ENCODE results near the gene CCN5.
"Not testable (repeated sequence)": the region's sequence is repeated elsewhere in the genome, so short reads cannot be mapped to it uniquely, and the experiment has no call there.

CCN5 gene

GRCh38 chr20:44759595-44759994, 44.4 kb downstream of the CCN5 start:
- no peak for DNase-seq

GRCh38 chr20:44761423-44761822, 46.3 kb downstream of the CCN5 start:
- DNase-seq: no peak

DNA sequence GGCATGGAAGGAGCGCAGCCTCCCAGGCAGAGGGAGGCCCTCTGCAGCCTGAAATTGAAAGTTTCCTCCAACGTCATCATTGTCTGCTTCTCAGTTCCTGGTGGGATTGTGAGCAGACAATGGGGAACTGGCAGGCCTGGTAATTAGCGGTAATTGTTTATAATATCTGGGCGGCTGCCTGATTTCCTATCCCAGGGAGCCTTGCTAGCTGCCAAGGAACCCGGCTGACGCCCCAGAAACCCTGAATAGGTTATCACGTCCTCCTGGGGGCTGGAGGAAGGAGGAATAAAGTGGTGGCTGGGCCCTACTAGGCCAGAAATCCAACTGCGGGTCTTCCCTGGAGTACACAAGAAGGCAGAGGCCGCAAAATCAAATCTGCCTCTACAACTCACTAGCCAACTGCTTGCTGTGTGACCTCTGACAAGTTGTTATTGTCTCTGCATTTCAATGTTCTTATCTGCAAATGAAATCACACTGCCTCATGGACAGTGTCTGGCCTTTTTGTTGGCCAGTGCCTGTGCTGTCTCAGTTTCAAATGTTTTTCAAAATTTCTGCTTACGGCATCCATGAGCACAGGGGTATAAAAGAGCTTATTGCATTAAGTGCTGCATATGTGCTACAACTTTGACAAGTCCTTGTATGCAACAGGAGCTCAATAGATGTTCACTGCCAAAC, 47.4 kb downstream of the CCN5 start:
- no peak for DNase-seq

DNA sequence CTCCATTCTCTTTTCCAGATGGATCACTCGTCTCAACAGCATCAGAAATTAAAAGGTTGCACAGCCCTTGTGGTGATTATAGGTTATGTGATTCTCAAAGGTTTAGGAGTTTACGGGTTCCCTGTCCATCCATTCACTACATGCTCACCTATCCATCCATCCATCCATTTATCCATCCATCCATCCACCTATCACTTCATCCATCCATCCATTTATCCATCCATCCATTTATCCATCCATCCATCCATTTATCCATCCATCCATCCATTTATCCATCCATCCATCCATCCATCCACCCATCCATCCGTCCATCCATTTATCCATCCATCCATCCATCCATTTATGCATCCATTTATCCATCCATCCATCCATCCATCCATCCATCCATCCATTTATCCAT, 48.6 kb downstream of the CCN5 start:
- not testable (repeated sequence) for DNase-seq

GRCh38 chr20:44765091-44765490, 49.9 kb downstream of the CCN5 start:
- DNase-seq: no peak

- no peak for DNase-seq
Observed at GRCh38 chr20:44765701-44766347, 50.7 kb downstream of the CCN5 start.

- DNase-seq: no peak
Observed at GRCh38 chr20:44768256-44768655, 53.1 kb downstream of the CCN5 start.

DNA sequence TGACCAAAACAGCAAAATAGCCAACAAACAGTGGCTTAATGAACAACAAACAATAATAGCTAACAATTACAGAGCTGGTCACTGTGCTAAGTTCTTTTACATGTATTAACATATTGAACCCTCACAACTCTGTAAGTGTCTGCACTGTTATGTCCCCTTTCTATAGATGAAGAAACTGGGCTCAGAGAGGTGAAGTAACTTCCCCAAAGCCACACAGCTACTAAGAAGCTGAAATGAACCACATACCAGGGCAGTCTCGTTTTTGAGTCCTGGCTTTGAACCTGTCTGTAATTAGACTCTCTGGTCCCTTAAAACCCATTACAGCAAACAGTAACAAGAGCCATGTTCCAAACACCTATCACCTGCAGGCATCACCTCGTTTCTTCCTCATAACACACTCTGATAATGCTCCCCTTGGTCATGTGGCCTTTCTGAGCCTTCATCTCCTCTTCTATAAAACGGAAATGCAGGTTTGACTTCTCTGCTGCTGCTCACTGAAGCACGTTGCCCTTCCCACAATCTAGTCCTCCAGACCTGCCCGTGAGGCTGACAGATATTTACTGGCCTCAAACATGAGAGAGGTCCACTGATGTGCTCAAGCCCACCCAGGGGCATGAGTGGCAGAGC, 53.8 kb downstream of the CCN5 start:
- DNase-seq: no peak

GRCh38 chr20:44769481-44769863, 54.3 kb downstream of the CCN5 start:
- DNase-seq: no peak

GRCh38 chr20:44770484-44771171, 55.5 kb downstream of the CCN5 start:
- no peak for DNase-seq

GRCh38 chr20:44771172-44771535, 56.0 kb downstream of the CCN5 start:
- no peak for DNase-seq

DNA sequence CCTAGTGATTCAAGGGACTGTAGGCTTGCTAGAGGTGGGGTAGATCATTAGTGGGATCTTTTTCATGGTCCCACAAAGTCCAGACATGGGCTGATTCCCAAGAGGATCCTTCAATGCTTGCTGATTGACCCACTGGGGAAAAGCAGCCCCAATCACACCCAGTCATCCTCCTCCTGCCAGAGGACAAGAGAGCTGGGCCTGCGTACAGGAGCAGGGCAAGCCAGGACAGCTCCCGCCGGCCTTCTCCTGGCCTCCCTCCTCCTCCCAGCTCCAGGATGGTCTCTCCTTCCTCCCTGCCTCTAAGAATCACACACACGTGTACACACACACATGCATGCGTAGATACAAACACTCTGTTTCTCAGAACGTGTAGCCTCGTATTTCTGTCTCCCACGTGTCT, 57.5 kb downstream of the CCN5 start:
- no peak for DNase-seq

DNA sequence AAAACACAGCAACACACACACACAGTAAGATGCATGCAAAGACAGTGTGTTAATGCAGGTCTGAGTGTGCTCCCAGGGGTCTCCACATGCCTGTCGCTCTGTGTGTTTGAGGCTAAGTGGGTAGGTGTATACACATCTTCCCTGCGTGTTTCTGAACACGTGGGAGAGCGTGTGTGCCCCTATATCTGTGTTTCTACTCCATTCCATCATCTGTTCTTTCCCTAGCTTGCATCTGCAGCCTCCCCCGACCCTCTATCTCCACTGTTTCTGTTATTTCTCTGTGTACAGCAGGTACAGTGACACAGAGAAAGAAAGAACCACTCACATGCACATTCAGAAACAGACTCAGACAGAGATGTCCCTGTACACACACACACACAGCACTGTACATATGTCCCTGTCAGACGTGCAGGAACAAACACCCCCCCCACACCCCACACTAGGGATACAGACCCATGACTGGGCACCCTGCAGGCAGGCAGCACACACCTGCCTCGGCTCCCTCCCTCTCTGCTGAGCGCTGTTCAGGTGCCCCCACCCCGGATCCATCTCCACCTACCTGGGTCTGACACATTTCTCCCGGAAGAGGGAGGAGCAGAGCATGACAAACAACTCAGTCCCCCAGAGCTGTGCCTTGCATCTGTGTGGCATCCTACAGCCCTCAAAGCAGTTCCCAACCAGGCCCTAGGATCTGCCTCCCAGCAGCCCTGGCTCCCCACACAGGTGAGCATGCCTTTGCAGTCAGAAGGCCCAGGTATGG, 58.1 kb downstream of the CCN5 start:
- DNase-seq: no peak

- DNase-seq: no peak
Observed at GRCh38 chr20:44776980-44777379, 61.8 kb downstream of the CCN5 start.

Data from C1 segment of cervical spinal cord (tissue), 14 donors.